Hepatocyte (in vitro differentiated cells): ENCODE measurements around the gene SLCO3A1. TPM values are rescaled to one million over a fixed set of nuclear protein-coding genes. Genes with fewer than 3 reads are reported as not detected.

Source experiments
- DNase-seq: peaks from one replicate; pipeline ENCODE4 v3.0.0-alpha.2; 2016; ENCODE audit warnings: low spot score
- H2AFZ ChIP-seq: fragments of 200-600 bp; sonication (generic); 2 replicates; pipeline ENCODE4 v1.6.0; 2016; ENCODE audit warnings: antibody characterized with exemption, mild to moderate bottlenecking
- H3K27ac ChIP-seq: fragments of 200-600 bp; sonication (generic); 2 replicates; pipeline ENCODE4 v1.5.1; 2016; ENCODE audit warnings: mild to moderate bottlenecking
- H3K27me3 ChIP-seq: fragments of 200-600 bp; sonication (generic); 2 replicates; pipeline ENCODE4 v1.6.1; 2016
- H3K36me3 ChIP-seq: fragments of 200-600 bp; sonication (generic); replicated peaks from 2 replicates; pipeline ENCODE4 v1.5.1; 2016; ENCODE audit warnings: low read depth; ENCODE audit not compliant: insufficient read depth
- H3K4me1 ChIP-seq: fragments of 200-600 bp; sonication (generic); 2 replicates; pipeline ENCODE4 v1.5.1; 2016; ENCODE audit warnings: mild to moderate bottlenecking, moderate library complexity; ENCODE audit not compliant: insufficient read depth
- H3K4me2 ChIP-seq: fragments of 200-600 bp; sonication (generic); 2 replicates; pipeline ENCODE4 v1.6.0; 2016
- H3K4me3 ChIP-seq: fragments of 200-600 bp; sonication (generic); 2 replicates; pipeline ENCODE4 v1.5.1; 2016; ENCODE audit warnings: mild to moderate bottlenecking
- H3K79me2 ChIP-seq: fragments of 200-600 bp; sonication (generic); 2 replicates; pipeline ENCODE4 v1.6.0; 2017; ENCODE audit warnings: mild to moderate bottlenecking
- H3K9me2 ChIP-seq: fragments of 200-600 bp; sonication (generic); replicated peaks from 2 replicates; pipeline ENCODE4 v1.6.0; 2017; ENCODE audit warnings: mild to moderate bottlenecking; ENCODE audit not compliant: insufficient read depth
- H3K9me3 ChIP-seq: fragments of 200-600 bp; sonication (generic); 2 replicates; pipeline ENCODE4 v1.5.1; 2016; ENCODE audit warnings: low read depth, mild to moderate bottlenecking
- H4K20me1 ChIP-seq: fragments of 200-600 bp; sonication (generic); 2 replicates; pipeline ENCODE4 v1.6.0; 2016; ENCODE audit warnings: mild to moderate bottlenecking; ENCODE audit not compliant: insufficient read depth, poor library complexity, severe bottlenecking
- EZH2 ChIP-seq: fragments of 200-600 bp; sonication (generic); IDR thresholded peaks from 2 replicates; pipeline ENCODE4 v1.6.1; 2016; ENCODE audit warnings: antibody characterized with exemption, mild to moderate bottlenecking, borderline replicate concordance
- EZH2phosphoT487 ChIP-seq: fragments of 200-600 bp; sonication (generic); IDR thresholded peaks from one replicate; pipeline ENCODE4 v1.6.1; 2018; ENCODE audit warnings: antibody characterized with exemption, mild to moderate bottlenecking, low read depth, moderate library complexity; ENCODE audit not compliant: unreplicated experiment, severe bottlenecking
- WGBS: methylation state at CpG from one replicate; pipeline ENCODE4 v1.1.6; 2016; ENCODE audit warnings: low lambda C conversion rate; ENCODE audit errors: missing lambda C conversion rate; 5-methylcytosine and 5-hydroxymethylcytosine counted together
- polyA plus RNA-seq: library from polyadenylated mRNA; unstranded; fragments of >200 nt; fragmentation: Nextera tagmentation; extraction: Ambion mirVana; gene quantifications from 2 replicates; pipeline ENCODE4 v1.2.1, GENCODE V29; 2016
- total RNA-seq: library from RNA; depleted of rRNA; stranded (reverse); fragments of >200 nt; gene quantifications from 2 replicates; pipeline ENCODE4 v1.2.3, GENCODE V29; 2014
- TF ChIP-seq, protein P1 (sequence below): fragments of 200-600 bp; sonication (generic); IDR thresholded peaks from 2 replicates; pipeline ENCODE4 v1.5.1; 2016; ENCODE audit warnings: antibody characterized with exemption, mild to moderate bottlenecking; ENCODE audit not compliant: poor library complexity

SLCO3A1 gene
- total and polyA plus RNA-seq, 2 experiments from 2014 or later: 1.3 to 5.4 TPM

DNA sequence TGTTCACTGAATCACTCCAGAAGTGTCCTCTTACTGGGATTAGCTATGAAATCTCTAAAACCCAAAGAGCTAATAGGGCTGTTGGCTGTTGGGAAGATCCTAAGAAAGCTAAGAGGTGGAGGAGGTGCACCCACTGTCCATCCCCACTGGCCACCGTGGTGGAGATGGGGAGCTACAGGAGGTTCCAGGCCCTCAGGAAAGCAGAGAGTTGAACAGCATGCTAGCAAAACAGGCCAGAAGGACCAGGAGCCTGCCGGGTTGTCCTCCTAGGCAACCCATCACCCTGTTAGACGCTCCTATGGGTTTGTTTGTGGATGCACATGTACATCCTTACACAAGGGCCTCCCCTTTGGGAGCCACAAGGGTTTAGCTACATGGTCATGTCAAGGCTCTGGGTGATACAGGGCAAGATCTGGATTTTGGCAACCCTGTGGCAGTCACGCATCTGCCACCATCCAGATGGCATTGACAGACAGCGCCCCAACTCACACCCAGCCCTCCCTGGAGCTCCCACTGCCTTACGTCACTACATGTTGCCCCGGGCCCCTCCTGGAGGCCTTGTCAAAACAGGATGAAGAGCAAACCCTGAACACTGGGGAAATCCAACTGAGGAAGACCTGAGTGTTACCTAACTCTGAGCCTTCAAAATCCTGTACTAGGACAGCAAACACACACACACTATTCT is 208.1 kb downstream of the SLCO3A1 start:
- H3K36me3 ChIP-seq: no peaks in the 10 kb centered on the region
- H4K20me1 ChIP-seq: no peaks in the 10 kb centered on the region
- no peak overlapping the region for H2AFZ ChIP-seq
- TF ChIP-seq EZH2 (no peak), EZH2phosphoT487 (no peak)
- TF ChIP-seq, protein P1, sequence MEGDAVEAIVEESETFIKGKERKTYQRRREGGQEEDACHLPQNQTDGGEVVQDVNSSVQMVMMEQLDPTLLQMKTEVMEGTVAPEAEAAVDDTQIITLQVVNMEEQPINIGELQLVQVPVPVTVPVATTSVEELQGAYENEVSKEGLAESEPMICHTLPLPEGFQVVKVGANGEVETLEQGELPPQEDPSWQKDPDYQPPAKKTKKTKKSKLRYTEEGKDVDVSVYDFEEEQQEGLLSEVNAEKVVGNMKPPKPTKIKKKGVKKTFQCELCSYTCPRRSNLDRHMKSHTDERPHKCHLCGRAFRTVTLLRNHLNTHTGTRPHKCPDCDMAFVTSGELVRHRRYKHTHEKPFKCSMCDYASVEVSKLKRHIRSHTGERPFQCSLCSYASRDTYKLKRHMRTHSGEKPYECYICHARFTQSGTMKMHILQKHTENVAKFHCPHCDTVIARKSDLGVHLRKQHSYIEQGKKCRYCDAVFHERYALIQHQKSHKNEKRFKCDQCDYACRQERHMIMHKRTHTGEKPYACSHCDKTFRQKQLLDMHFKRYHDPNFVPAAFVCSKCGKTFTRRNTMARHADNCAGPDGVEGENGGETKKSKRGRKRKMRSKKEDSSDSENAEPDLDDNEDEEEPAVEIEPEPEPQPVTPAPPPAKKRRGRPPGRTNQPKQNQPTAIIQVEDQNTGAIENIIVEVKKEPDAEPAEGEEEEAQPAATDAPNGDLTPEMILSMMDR: no peak
- no peak overlapping the region for H3K4me2 ChIP-seq
- DNase-seq: no peak
- 96% methylated on average over 7 of the region's 7 CpGs for WGBS
- H3K27ac ChIP-seq: no peak overlapping the region
- H3K4me1 ChIP-seq: no peaks in the 10 kb centered on the region
- no peaks in the 10 kb centered on the region for H3K9me3 ChIP-seq
- no peaks in the 10 kb centered on the region for H3K9me2 ChIP-seq
- H3K4me3 ChIP-seq: no peak overlapping the region
- no peaks in the 10 kb centered on the region for H3K79me2 ChIP-seq
- peaks cover 3% of the 10 kb centered on the region for H3K27me3 ChIP-seq

DNA sequence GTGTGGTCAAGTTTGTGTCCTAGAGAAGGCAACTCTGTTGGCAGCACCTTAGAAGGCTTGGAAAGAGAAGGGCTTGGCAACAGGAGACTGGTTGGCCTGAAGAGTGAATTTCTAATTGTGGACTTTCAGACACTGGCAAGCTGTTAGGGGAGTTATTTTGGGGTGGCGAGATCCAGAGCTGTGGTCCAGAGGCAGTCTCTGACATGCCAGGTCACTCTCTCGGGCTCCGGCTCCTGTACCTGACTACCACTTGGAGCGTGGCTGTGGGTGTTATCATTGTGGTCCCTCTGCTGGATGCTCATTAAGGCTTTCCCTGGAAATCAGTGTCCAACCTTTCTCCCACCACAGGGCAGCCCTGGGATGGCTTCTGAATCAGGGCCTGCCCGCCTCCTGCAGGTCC is 209.0 kb downstream of the SLCO3A1 start:
- no peak overlapping the region for H2AFZ ChIP-seq
- no peaks in the 10 kb centered on the region for H4K20me1 ChIP-seq
- H3K27ac ChIP-seq: no peak overlapping the region
- H3K9me3 ChIP-seq: no peaks in the 10 kb centered on the region
- no peaks in the 10 kb centered on the region for H3K9me2 ChIP-seq
- peaks cover 3% of the 10 kb centered on the region for H3K27me3 ChIP-seq
- no peak overlapping the region for H3K4me3 ChIP-seq
- H3K36me3 ChIP-seq: no peaks in the 10 kb centered on the region
- 97% methylated on average over 5 of the region's 5 CpGs for WGBS
- H3K4me2 ChIP-seq: no peak overlapping the region
- no peaks in the 10 kb centered on the region for H3K4me1 ChIP-seq
- TF ChIP-seq, protein P1: no peak
- TF ChIP-seq EZH2phosphoT487: no peak
- TF ChIP-seq EZH2: no peak
- no peaks in the 10 kb centered on the region for H3K79me2 ChIP-seq
- no peak for DNase-seq

DNA sequence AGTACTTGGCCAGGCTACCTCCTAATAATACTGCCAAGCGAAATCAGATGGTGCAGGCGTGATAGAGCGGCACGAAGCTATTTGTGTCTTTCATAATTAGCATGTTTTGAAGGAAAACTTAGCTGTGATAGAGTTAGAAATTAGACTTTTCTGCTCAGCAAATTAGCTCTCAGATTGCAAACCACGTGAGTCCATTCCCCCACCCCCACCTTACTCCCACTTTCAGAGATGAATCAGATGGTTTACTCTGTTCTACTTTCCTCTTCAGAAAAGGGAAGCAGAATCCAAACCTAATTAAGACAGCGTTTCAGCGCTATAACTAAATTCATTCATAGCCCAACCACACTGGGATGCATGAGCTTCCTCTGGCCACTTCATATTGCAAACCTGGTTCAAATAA is 214.6 kb downstream of the SLCO3A1 start:
- DNase-seq: no peak
- Histone ChIP-seq H3K27me3 (no peaks in the 10 kb centered on the region), H3K79me2 (no peaks in the 10 kb centered on the region), H3K27ac (no peak overlapping the region), H3K9me2 (no peaks in the 10 kb centered on the region), H3K36me3 (no peaks in the 10 kb centered on the region), H4K20me1 (no peaks in the 10 kb centered on the region), H3K4me2 (no peak overlapping the region), H3K4me1 (no peaks in the 10 kb centered on the region), H2AFZ (no peak overlapping the region), H3K4me3 (no peak overlapping the region), H3K9me3 (no peaks in the 10 kb centered on the region)
- 91% methylated on average over 7 of the region's 7 CpGs for WGBS
- TF ChIP-seq EZH2phosphoT487 (no peak), EZH2 (no peak)
- TF ChIP-seq, protein P1: no peak
